Right atrium auricular region (tissue), 2 donors: Measurements from ENCODE around the gene PDE6A. TPM values are rescaled to one million over a fixed set of nuclear protein-coding genes. Genes with fewer than 3 reads are reported as not detected.

Source experiments
- DNase-seq: peaks from one replicate; pipeline ENCODE4 v3.0.0-alpha.2; 2019; ENCODE audit warnings: low spot score
- H3K27ac ChIP-seq, 2 donors: fragments of 200-600 bp; sonication (generic); 1 replicate in 1 of 2; 2 replicates in 1 of 2; pipeline ENCODE4 v1.5.1; 2016 to 2019
- H3K27me3 ChIP-seq, 2 donors: fragments of 200-600 bp; sonication (generic); one replicate each; pipeline versions ENCODE4 v1.5.1 to v1.6.0; 2017 to 2019
- H3K36me3 ChIP-seq: fragments of 200-600 bp; sonication (generic); one replicate; pipeline ENCODE4 v1.5.1; 2016
- H3K4me1 ChIP-seq, 2 donors: fragments of 200-600 bp; sonication (generic); one replicate each; pipeline versions ENCODE4 v1.5.1 to v1.6.0; 2017 to 2019
- H3K4me3 ChIP-seq, 2 donors: fragments of 200-600 bp; sonication (generic); 1 replicate in 1 of 2; 2 replicates in 1 of 2; pipeline ENCODE4 v1.5.1; 2017 to 2019; ENCODE audit warnings: mild to moderate bottlenecking in 1 of 2, moderate library complexity in 1 of 2
- H3K9me3 ChIP-seq, 2 donors: fragments of 200-600 bp; sonication (generic); one replicate each; pipeline ENCODE4 v1.5.1; 2019
- total RNA-seq, 2 donors: library from RNA; depleted of rRNA; stranded (reverse); fragments of >200 nt; gene quantifications; one replicate each; pipeline ENCODE4 v1.1.0, GENCODE V29; 2016
- TF ChIP-seq, protein P1 (sequence below), 2 donors: fragments of 200-600 bp; sonication (generic); IDR thresholded peaks; one replicate each; pipeline ENCODE4 v1.5.1; 2019; ENCODE audit warnings: antibody characterized with exemption in 2 of 2

PDE6A gene
- total RNA-seq, 2 donors from 2014 or later, result 0.08 TPM; not detected in 1

GRCh38 chr5:149820012-149820411 is 124.6 kb downstream of the PDE6A start:
- H3K4me1 ChIP-seq, result peaks cover 0 to 20% of the 10 kb centered on the region in 2 donors
- no peaks in the 10 kb centered on the region for H3K27me3 ChIP-seq
- peak overlapping the region; percentile 1 to 9 for H3K27ac ChIP-seq
- H3K4me3 ChIP-seq, result no peak overlapping the region
- no peaks in the 10 kb centered on the region for H3K9me3 ChIP-seq
- DNase-seq, result no peak
- no peaks in the 10 kb centered on the region for H3K36me3 ChIP-seq
- TF ChIP-seq, protein P1, sequence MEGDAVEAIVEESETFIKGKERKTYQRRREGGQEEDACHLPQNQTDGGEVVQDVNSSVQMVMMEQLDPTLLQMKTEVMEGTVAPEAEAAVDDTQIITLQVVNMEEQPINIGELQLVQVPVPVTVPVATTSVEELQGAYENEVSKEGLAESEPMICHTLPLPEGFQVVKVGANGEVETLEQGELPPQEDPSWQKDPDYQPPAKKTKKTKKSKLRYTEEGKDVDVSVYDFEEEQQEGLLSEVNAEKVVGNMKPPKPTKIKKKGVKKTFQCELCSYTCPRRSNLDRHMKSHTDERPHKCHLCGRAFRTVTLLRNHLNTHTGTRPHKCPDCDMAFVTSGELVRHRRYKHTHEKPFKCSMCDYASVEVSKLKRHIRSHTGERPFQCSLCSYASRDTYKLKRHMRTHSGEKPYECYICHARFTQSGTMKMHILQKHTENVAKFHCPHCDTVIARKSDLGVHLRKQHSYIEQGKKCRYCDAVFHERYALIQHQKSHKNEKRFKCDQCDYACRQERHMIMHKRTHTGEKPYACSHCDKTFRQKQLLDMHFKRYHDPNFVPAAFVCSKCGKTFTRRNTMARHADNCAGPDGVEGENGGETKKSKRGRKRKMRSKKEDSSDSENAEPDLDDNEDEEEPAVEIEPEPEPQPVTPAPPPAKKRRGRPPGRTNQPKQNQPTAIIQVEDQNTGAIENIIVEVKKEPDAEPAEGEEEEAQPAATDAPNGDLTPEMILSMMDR (IDR thresholded peaks at IDR 0.05), result no peak

GRCh38 chr5:149818116-149818515 is 126.5 kb downstream of the PDE6A start:
- peaks cover 0 to 3% of the 10 kb centered on the region in 2 donors for H3K4me1 ChIP-seq
- TF ChIP-seq, protein P1 (IDR thresholded peaks at IDR 0.05), result no peak
- no peaks in the 10 kb centered on the region for H3K9me3 ChIP-seq
- no peak for DNase-seq
- H3K4me3 ChIP-seq, result no peak overlapping the region
- H3K27ac ChIP-seq, result no peak overlapping the region
- H3K36me3 ChIP-seq, result no peaks in the 10 kb centered on the region
- H3K27me3 ChIP-seq, result no peaks in the 10 kb centered on the region

DNA sequence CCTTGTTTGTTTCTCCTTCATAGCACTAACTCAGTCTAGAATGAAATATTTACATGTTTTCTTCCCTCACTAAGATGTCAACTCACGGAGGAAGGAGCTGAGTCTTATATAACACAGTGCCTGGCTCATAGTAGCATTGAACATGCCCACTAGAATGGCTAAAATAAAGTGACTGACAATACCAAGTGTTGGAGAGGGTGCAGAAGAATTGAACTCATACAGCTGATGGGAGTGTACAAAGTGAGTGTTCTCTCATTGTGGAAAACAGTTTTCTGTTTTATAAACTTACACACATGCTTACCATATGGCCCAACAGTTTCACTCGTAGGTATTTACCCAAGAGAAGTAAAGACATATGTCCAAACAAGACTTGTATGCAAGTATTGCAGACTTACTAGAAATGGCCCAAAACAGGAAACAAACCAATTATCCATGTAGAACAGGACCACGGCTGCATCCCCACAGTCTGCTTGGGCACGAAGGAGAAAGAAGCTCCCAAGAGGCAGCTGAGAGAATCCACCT is 127.0 kb downstream of the PDE6A start:
- Histone ChIP-seq H3K36me3 (no peaks in the 10 kb centered on the region), H3K9me3 (no peaks in the 10 kb centered on the region), H3K27ac (no peak overlapping the region), H3K4me1 (peaks cover 0 to 5% of the 10 kb centered on the region in 2 donors), H3K4me3 (no peak overlapping the region), H3K27me3 (no peaks in the 10 kb centered on the region)
- TF ChIP-seq, protein P1 (IDR thresholded peaks at IDR 0.05), result no peak
- DNase-seq, result no peak

- DNase-seq, result no peak
- no peak overlapping the region for H3K27ac ChIP-seq
These were observed 127.9 kb downstream of the PDE6A start for GRCh38 chr5:149816661-149817060.

DNA sequence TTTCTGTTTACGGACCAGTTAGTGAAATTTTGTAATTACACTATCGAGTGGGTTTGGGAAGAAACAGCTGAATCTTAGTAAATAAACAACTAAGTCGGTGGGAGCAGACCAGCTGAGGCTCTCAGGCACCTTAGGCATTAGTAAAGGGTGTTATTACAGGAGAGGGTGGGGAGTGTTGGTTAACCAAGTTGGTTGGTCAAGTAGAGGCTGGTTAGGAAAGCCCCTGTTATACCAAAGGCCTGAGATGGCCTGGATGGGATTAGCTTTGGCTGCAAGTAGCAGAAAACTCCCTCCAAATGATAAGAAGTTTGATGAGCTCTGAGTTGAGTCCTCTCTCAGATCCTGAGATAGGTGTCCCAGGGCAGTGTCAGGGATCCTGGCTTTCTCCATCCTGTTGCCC is 133.1 kb downstream of the PDE6A start:
- no peak for DNase-seq
- H3K4me1 ChIP-seq, result peaks cover 0 to 53% of the 10 kb centered on the region in 2 donors
- TF ChIP-seq, protein P1 (IDR thresholded peaks at IDR 0.05), result no peak
- no peak overlapping the region for H3K4me3 ChIP-seq
- H3K36me3 ChIP-seq, result no peaks in the 10 kb centered on the region
- H3K9me3 ChIP-seq, result no peaks in the 10 kb centered on the region
- no peaks in the 10 kb centered on the region for H3K27me3 ChIP-seq
- H3K27ac ChIP-seq, result peak overlapping the region; percentile 67 to 72

More at GRCh38 chr5:149816661-149817060, 127.9 kb downstream of the PDE6A start:
- Histone ChIP-seq H3K4me3 (no peak overlapping the region), H3K27me3 (no peaks in the 10 kb centered on the region), H3K36me3 (no peaks in the 10 kb centered on the region), H3K4me1 (peaks cover 0 to 14% of the 10 kb centered on the region in 2 donors), H3K9me3 (no peaks in the 10 kb centered on the region)
- TF ChIP-seq, protein P1 (IDR thresholded peaks at IDR 0.05), result no peak

- no peak overlapping the region for H3K4me3 ChIP-seq
- no peak for DNase-seq
- peaks cover 0 to 59% of the 10 kb centered on the region in 2 donors for H3K4me1 ChIP-seq
- H3K27ac ChIP-seq, result peak overlapping the region; percentile 67 to 72
- TF ChIP-seq, protein P1 (IDR thresholded peaks at IDR 0.05), result no peak
- no peaks in the 10 kb centered on the region for H3K36me3 ChIP-seq
- H3K27me3 ChIP-seq, result no peaks in the 10 kb centered on the region
- H3K9me3 ChIP-seq, result no peaks in the 10 kb centered on the region
These were observed 133.7 kb downstream of the PDE6A start for GRCh38 chr5:149810856-149811255.
